ENCODE data around the gene TNFRSF1A. TPM values are rescaled to one million over a fixed set of nuclear protein-coding genes. Genes with fewer than 3 reads are reported as not detected.

Gene TNFRSF1A
- total and polyA plus RNA-seq, 2 of the 13 experiments (the other 11 are each of a cell fraction or from before 2014, with no cell fraction given): 41.5 to 61.2 TPM

- TF ChIP-seq TFAP4 (IDR thresholded peaks at IDR 0.05; ENCODE audit: borderline replicate concordance, low read depth) (peak; percentile 41; the same call in 1 of the 2 replicates), ZSCAN20 (CRISPR knock-in tag; IDR thresholded peaks at IDR 0.05; ENCODE audit: borderline replicate concordance) (no peak), GLI4 (CRISPR knock-in tag; IDR thresholded peaks at IDR 0.05; ENCODE audit: borderline replicate concordance) (no peak), CCDC6 (CRISPR knock-in tag; IDR thresholded peaks at IDR 0.05) (peak; percentile 41; the same call in 1 of the 2 replicates), SPEN (CRISPR knock-in tag; IDR thresholded peaks at IDR 0.05; ENCODE audit: low read depth) (0 out of 2 replicates have a peak, but pooled peaks have one; percentile 11), ZNF382 (CRISPR knock-in tag; IDR thresholded peaks at IDR 0.05; ENCODE audit: borderline replicate concordance) (no peak), ZHX1 (CRISPR knock-in tag; IDR thresholded peaks at IDR 0.05; ENCODE audit: low read depth) (0 out of 2 replicates have a peak, but pooled peaks have one; percentile 60), SMARCC2 (IDR thresholded peaks at IDR 0.05) (no peak), ZNF331 (CRISPR knock-in tag; IDR thresholded peaks at IDR 0.05) (no peak), FOXP4 (CRISPR knock-in tag; IDR thresholded peaks at IDR 0.05) (peak; percentile 31; the same call in 1 of the 2 replicates), EEA1 (CRISPR knock-in tag; IDR thresholded peaks at IDR 0.05; ENCODE audit: borderline replicate concordance) (0 out of 2 replicates have a peak, but pooled peaks have one; percentile 16), ETV6 (CRISPR knock-in tag; conservative IDR thresholded peaks at IDR 0.05) (no peak), ZNF737 (CRISPR knock-in tag; IDR thresholded peaks at IDR 0.05; ENCODE audit: borderline replicate concordance) (no peak), ZNF30 (CRISPR knock-in tag; IDR thresholded peaks at IDR 0.05) (no peak), MIER3 (CRISPR knock-in tag; IDR thresholded peaks at IDR 0.05; ENCODE audit: borderline replicate concordance) (no peak), HDAC2 (CRISPR knock-in tag; IDR thresholded peaks at IDR 0.05) (no peak), ERF (CRISPR knock-in tag; IDR thresholded peaks at IDR 0.05) (no peak; the same call in 1 of the 2 replicates), ZSCAN25 (CRISPR knock-in tag; IDR thresholded peaks at IDR 0.05) (no peak), SMARCE1 (IDR thresholded peaks at IDR 0.05; ENCODE audit: borderline replicate concordance) (no peak), ZNF816 (CRISPR knock-in tag; IDR thresholded peaks at IDR 0.05; ENCODE audit: borderline replicate concordance) (0 out of 2 replicates have a peak, but pooled peaks have one; percentile 25), SAFB2 (CRISPR knock-in tag; IDR thresholded peaks at IDR 0.05; ENCODE audit: borderline replicate concordance, low read depth) (0 out of 2 replicates have a peak, but pooled peaks have one; percentile 29)
- TF ChIP-seq, protein P1, sequence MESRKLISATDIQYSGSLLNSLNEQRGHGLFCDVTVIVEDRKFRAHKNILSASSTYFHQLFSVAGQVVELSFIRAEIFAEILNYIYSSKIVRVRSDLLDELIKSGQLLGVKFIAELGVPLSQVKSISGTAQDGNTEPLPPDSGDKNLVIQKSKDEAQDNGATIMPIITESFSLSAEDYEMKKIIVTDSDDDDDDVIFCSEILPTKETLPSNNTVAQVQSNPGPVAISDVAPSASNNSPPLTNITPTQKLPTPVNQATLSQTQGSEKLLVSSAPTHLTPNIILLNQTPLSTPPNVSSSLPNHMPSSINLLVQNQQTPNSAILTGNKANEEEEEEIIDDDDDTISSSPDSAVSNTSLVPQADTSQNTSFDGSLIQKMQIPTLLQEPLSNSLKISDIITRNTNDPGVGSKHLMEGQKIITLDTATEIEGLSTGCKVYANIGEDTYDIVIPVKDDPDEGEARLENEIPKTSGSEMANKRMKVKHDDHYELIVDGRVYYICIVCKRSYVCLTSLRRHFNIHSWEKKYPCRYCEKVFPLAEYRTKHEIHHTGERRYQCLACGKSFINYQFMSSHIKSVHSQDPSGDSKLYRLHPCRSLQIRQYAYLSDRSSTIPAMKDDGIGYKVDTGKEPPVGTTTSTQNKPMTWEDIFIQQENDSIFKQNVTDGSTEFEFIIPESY (CRISPR knock-in tag; IDR thresholded peaks at IDR 0.05): peak; percentile 67; the same call in 1 of the 2 replicates
Measured at GRCh38 chr12:6334940-6335450, 6.9 kb downstream of the TNFRSF1A start (continued).
